RPMI8226 (cell line): ENCODE results near the gene OR5L1.

Experiments used
- DNase-seq: peaks from one replicate; pipeline ENCODE4 v3.0.0-alpha.2; 2015

OR5L1 gene

DNA sequence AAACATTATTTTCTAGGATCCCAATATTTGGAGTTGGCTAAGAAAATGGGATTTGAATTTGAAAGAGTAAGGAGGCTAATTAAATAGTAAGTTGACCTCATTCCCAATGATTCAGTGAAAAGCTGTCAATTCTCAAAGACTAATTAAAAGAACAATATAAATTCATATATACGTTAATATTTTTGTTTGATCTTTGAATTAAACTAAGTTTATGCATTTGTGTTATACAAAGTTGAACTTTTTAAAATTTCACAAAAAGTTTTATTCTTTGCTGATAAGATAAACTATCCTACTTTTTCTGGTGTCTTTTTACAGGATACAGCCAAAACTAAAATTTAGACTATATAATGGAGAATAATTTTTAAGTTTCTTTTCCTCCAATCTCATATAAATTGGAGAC, at the start of gene OR5L1:
TSS of gene OR5L1 (plus strand) at position 301 of the 400 bp plus-strand sequence. CDS start 100 bp downstream, outside the sequence.
- DNase-seq, result no peak

- DNase-seq, result no peak
These were observed 38.0 kb upstream of the OR5L1 start, which contains the start of gene OR5D13 for GRCh38 chr11:55773138-55773537. Gene OR5D13, plus strand, starts transcription at chr11:55773438. Its CDS starts 0 bp downstream, at chr11:55773438.

GRCh38 chr11:55791606-55792005, 19.6 kb upstream of the OR5L1 start:
- DNase-seq, result no peak

DNA sequence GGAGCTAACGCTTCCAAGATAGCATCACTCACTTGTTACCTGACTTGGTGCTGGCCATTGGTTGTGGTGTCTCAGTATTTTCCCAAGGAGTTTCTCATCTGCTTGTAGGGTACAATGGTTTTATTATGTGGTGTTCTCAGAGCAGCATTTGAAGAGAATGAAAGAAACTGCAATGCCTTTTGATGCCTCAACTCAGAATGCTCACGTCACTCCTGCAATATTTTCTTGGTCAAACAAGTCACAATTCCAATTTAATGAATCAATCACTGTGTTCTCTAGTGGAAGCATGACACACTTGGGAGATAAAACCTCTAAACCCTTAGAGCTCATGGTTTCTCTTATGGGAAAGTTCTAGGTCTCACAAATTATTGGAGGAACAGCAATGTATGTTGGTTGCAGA, 17.8 kb upstream of the OR5L1 start:
- no peak for DNase-seq

- no peak for DNase-seq
These were observed 15.9 kb upstream of the OR5L1 start, which contains the start of gene OR5D14 for GRCh38 chr11:55795256-55795655. Gene OR5D14, plus strand, starts transcription at chr11:55795556. Its CDS starts 0 bp downstream, at chr11:55795556.

DNA sequence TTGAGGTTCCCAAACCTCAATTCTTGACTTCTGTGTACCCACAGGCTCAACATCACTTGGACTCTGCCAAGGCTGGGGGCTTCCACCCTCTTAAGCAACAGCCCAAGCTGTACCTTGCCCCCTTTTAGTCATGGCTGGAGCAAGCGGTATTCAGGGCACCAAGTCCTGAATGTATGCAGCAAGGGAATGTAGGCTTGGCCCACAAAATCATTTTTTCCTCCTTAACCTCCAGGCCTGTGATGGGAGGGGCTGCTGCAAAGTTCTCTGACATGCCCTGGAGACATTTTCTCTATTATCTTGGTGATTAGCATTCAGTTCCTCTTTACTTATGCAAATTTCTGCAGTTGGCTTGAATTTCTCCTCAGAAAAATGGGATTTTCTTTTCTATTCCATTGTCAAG, 4.9 kb upstream of the OR5L1 start:
- DNase-seq, result no peak

GRCh38 chr11:55819330-55819729, 8.2 kb downstream of the OR5L1 start, which contains the start of gene OR5D18:
Gene OR5D18, plus strand, starts transcription at chr11:55819630. Its CDS starts 0 bp downstream, at chr11:55819630.
- DNase-seq, result no peak

GRCh38 chr11:55826919-55827318, 15.8 kb downstream of the OR5L1 start, which contains the start of gene OR5L2:
Gene OR5L2, plus strand, starts transcription at chr11:55827219. Its CDS starts 0 bp downstream, at chr11:55827219.
- no peak for DNase-seq

GRCh38 chr11:55838452-55838851, 27.3 kb downstream of the OR5L1 start, which contains the start of gene OR5D16:
Gene OR5D16, plus strand, starts transcription at chr11:55838752. Its CDS starts 0 bp downstream, at chr11:55838752.
- DNase-seq, result no peak

GRCh38 chr11:55847453-55847852, 36.3 kb downstream of the OR5L1 start:
- no peak for DNase-seq

- no peak for DNase-seq
These were observed 37.9 kb downstream of the OR5L1 start for GRCh38 chr11:55849037-55849436.

DNA sequence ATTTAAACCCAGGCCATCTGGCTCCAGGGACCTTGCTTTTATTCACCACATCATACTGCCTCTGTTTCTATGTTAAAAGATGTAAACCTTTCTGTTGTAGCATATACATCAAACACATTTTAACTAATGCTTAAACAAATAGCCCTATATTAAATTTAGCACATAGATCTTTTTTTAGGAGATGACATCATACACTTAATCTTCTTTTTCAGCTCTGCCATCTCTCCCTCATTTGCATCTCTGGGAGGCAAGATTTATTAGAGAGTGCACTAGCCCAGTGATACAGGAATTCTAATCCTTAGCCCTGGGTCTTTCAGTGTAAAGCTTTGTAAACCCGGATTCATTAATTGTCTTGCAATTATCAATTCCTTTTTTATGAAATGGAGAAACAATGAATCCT, 41.0 kb downstream of the OR5L1 start:
- no peak for DNase-seq

DNA sequence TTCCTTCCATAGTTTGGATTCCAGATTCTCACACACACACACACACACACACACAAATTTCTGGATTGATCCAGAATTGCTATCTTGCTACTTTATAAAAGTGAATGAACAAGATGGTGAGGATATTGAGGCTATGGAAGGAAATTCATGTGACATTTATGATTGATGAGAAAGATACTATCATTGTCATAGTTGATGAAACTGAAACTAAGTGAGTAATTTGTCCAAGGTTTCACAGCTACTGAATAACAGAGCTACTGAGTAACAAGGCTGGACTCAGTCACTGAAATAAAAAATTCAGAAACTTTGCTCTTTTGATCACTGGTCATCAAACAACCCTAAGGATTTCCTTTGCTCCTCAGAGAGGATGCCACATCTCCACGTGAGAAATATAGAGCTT, 43.5 kb downstream of the OR5L1 start:
- DNase-seq, result no peak
